Parathyroid adenoma (tissue), 2 donors: ENCODE measurements around the gene MAMDC2.

Experiments
- H2AFZ ChIP-seq: fragments of 300-600 bp; sonication (generic); one replicate; pipeline ENCODE4 v1.7.0; 2017; ENCODE audit warnings: antibody characterized with exemption, mild to moderate bottlenecking
- H3K27ac ChIP-seq: fragments of 300-600 bp; sonication (generic); one replicate; pipeline ENCODE4 v1.7.0; 2017
- H3K27me3 ChIP-seq: fragments of 300-600 bp; sonication (generic); one replicate; pipeline ENCODE4 v1.7.0; 2017; ENCODE audit warnings: low read length; ENCODE audit not compliant: control insufficient read depth, insufficient read depth
- H3K36me3 ChIP-seq: fragments of 300-600 bp; sonication (generic); one replicate; pipeline ENCODE4 v1.7.0; 2017; ENCODE audit warnings: low read length; ENCODE audit not compliant: control insufficient read depth, insufficient read depth
- H3K4me1 ChIP-seq: fragments of 300-600 bp; sonication (generic); one replicate; pipeline ENCODE4 v1.7.0; 2017; ENCODE audit warnings: control low read depth
- H3K4me2 ChIP-seq: fragments of 300-600 bp; sonication (generic); one replicate; pipeline ENCODE4 v1.7.0; 2017; ENCODE audit warnings: low read length
- H3K4me3 ChIP-seq: fragments of 300-600 bp; sonication (generic); one replicate; pipeline ENCODE4 v1.7.0; 2017; ENCODE audit warnings: low read depth, low read length
- H3K79me2 ChIP-seq: fragments of 300-600 bp; sonication (generic); one replicate; pipeline ENCODE4 v1.7.0; 2017; ENCODE audit warnings: control low read depth
- H3K9ac ChIP-seq: fragments of 300-600 bp; sonication (generic); one replicate; pipeline ENCODE4 v1.7.0; 2017; ENCODE audit warnings: mild to moderate bottlenecking
- H3K9me3 ChIP-seq: fragments of 300-600 bp; sonication (generic); one replicate; pipeline ENCODE4 v1.7.0; 2017; ENCODE audit warnings: low read length; ENCODE audit not compliant: control insufficient read depth
- TF ChIP-seq, protein P1 (sequence below): fragments of 300-600 bp; sonication (generic); IDR thresholded peaks from one replicate; pipeline ENCODE4 v1.7.0; 2017; ENCODE audit warnings: antibody characterized with exemption, mild to moderate bottlenecking
- donor health status: primary hyperparathyroidism.

Gene MAMDC2

DNA sequence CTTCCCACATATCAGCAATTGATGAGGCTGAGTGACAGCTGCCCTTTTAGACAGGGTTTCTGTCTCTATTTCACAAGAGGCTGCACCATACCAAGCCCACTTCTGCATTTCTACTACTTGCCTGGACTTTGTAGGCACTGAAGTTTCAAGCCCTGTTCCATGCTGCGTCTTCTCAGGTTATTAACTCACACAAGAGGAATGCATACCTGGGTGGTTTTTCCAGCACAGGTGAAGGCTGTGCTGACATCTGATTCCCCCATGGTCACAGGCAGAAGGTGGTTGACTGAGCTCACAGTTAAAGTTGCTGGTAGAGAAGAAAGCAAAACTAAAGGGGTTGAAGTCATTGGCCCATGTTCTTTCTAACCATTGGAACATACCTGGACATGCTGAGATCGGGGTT, 86.6 kb downstream of the MAMDC2 start:
- Histone ChIP-seq H3K9ac (no peak overlapping the region), H3K27me3 (no peaks in the 10 kb centered on the region), H3K27ac (no peak overlapping the region), H3K79me2 (no peaks in the 10 kb centered on the region), H3K4me2 (no peak overlapping the region), H2AFZ (no peak overlapping the region), H3K4me3 (no peak overlapping the region), H3K4me1 (no peaks in the 10 kb centered on the region), H3K36me3 (no peaks in the 10 kb centered on the region), H3K9me3 (no peaks in the 10 kb centered on the region)
- TF ChIP-seq, protein P1, sequence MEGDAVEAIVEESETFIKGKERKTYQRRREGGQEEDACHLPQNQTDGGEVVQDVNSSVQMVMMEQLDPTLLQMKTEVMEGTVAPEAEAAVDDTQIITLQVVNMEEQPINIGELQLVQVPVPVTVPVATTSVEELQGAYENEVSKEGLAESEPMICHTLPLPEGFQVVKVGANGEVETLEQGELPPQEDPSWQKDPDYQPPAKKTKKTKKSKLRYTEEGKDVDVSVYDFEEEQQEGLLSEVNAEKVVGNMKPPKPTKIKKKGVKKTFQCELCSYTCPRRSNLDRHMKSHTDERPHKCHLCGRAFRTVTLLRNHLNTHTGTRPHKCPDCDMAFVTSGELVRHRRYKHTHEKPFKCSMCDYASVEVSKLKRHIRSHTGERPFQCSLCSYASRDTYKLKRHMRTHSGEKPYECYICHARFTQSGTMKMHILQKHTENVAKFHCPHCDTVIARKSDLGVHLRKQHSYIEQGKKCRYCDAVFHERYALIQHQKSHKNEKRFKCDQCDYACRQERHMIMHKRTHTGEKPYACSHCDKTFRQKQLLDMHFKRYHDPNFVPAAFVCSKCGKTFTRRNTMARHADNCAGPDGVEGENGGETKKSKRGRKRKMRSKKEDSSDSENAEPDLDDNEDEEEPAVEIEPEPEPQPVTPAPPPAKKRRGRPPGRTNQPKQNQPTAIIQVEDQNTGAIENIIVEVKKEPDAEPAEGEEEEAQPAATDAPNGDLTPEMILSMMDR = no peak

DNA sequence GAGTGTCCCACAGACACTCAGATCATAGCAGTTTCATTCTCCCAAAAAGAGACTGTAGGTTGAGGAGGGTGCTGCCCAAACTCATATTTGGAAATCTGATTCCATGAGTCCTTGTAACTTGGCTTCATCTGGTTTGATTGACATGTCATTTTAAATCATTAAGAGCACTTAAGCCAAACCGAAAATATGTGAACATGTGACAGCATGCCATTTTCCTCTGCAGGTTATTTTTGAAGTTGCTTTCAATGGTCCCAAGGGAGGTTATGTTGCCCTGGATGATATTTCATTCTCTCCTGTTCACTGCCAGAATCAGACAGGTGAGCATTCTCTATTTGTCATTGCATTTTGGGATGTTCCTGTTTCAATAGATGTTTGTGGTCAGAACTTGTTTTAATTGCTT, 87.6 kb downstream of the MAMDC2 start:
- no peak overlapping the region for H3K4me3 ChIP-seq
- no peaks in the 10 kb centered on the region for H3K79me2 ChIP-seq
- no peaks in the 10 kb centered on the region for H3K9me3 ChIP-seq
- H3K4me2 ChIP-seq = no peak overlapping the region
- H3K27me3 ChIP-seq = no peaks in the 10 kb centered on the region
- no peaks in the 10 kb centered on the region for H3K36me3 ChIP-seq
- H3K9ac ChIP-seq = no peak overlapping the region
- H3K27ac ChIP-seq = no peak overlapping the region
- H2AFZ ChIP-seq = no peak overlapping the region
- H3K4me1 ChIP-seq = no peaks in the 10 kb centered on the region
- TF ChIP-seq, protein P1 = no peak

DNA sequence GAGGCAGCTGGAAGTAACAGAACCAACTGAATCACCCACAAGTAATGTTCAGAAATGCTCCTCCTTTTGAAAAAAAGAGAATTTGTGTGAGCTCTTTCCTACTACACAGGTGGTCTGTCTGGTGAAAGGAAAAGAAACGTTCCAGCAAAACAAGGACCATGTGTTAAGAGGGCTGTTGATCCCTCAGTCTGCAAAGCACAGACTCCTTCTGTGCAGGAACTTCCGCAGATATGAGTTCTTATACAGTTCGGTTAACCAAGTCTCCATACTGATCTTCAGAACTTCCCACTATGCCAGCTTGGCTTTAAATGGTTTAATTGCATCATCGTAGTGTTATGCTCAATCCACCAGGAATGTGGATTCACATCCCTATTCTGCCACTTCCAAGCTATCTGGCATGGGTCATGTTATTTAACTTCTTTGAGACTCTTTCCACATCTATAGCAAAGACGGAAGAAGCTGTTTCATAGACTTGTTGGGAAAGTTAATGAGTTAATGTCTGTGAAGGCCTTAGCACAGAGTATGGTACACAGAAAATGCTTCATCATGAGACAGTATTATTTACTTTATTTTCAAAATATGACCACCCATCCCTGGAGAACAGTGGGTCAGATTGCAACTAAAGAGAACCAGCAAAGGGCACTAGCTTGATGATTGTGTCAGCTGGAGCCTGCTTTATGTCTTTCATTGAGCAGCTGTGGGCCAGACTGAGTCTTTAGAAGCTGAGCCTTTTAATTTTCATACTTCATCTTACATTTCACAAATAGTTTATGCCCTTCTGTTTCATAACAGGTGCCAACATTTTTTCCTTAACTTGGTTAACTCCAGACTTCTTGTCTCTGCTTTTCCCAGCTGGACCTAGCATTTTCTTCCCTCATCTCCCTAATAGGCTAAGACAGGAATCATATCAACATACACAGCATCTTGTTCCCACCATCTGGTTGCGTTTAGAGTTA, 89.9 kb downstream of the MAMDC2 start:
- H2AFZ ChIP-seq = no peak overlapping the region
- H3K4me2 ChIP-seq = no peak overlapping the region
- no peak overlapping the region for H3K9ac ChIP-seq
- no peak overlapping the region for H3K27ac ChIP-seq
- H3K9me3 ChIP-seq = no peaks in the 10 kb centered on the region
- no peaks in the 10 kb centered on the region for H3K36me3 ChIP-seq
- TF ChIP-seq, protein P1 = no peak
- no peak overlapping the region for H3K4me3 ChIP-seq
- no peaks in the 10 kb centered on the region for H3K27me3 ChIP-seq
- no peaks in the 10 kb centered on the region for H3K79me2 ChIP-seq
- no peaks in the 10 kb centered on the region for H3K4me1 ChIP-seq

DNA sequence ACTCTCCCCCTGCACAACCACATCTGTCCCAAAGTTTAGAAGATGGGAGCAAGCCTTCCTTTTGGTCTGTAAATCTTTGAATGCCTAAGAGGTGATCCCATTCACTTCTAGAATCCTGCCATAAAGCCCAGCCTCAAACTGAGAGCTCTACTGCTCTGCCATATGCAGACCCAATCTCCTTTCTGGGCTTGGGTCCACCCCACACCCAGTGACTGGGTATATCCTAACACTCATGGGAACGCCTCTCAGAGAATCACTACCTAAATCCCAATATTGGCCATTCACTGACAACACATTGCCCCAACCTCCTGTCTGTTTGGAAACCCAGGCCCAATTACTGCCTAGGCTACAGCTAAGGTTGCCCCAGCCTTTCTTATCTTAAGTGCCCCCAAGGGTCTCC, 90.7 kb downstream of the MAMDC2 start:
- H3K79me2 ChIP-seq = no peaks in the 10 kb centered on the region
- H3K9me3 ChIP-seq = no peaks in the 10 kb centered on the region
- no peaks in the 10 kb centered on the region for H3K4me1 ChIP-seq
- H3K27me3 ChIP-seq = no peaks in the 10 kb centered on the region
- no peaks in the 10 kb centered on the region for H3K36me3 ChIP-seq
- TF ChIP-seq, protein P1 = no peak
- H3K4me3 ChIP-seq = no peak overlapping the region
- H2AFZ ChIP-seq = no peak overlapping the region
- no peak overlapping the region for H3K27ac ChIP-seq
- H3K9ac ChIP-seq = no peak overlapping the region
- no peak overlapping the region for H3K4me2 ChIP-seq

GRCh38 chr9:70135176-70135575, 91.5 kb downstream of the MAMDC2 start:
- H3K4me3 ChIP-seq = no peak overlapping the region
- H3K9me3 ChIP-seq = no peaks in the 10 kb centered on the region
- no peak overlapping the region for H3K9ac ChIP-seq
- H3K36me3 ChIP-seq = no peaks in the 10 kb centered on the region
- H3K4me2 ChIP-seq = no peak overlapping the region
- no peak overlapping the region for H2AFZ ChIP-seq
- no peaks in the 10 kb centered on the region for H3K79me2 ChIP-seq
- H3K27ac ChIP-seq = no peak overlapping the region
- no peaks in the 10 kb centered on the region for H3K4me1 ChIP-seq
- TF ChIP-seq, protein P1 = no peak
- H3K27me3 ChIP-seq = no peaks in the 10 kb centered on the region
